Immature natural killer cell (primary cell): ENCODE results near the gene PAXIP1. TPM values are rescaled to one million over a fixed set of nuclear protein-coding genes. Genes with fewer than 3 reads are reported as not detected.
A peak's percentile ranks its signal among the peaks of the same experiment; 100 is the strongest.

Source experiments
- DNase-seq, 3 donors: peaks; one replicate each; pipeline ENCODE4 v3.0.0; 2022; ENCODE audit warnings: mixed read lengths in 1 of 3
- H3K27ac Mint-ChIP-seq, 6 donors: one replicate each; pipeline ENCODE4 v1.8.0; 2020; ENCODE audit warnings: mixed read lengths in 6 of 6, mild to moderate bottlenecking in 5 of 6, inconsistent platforms in 4 of 6, moderate library complexity in 3 of 6
- H3K27me3 Mint-ChIP-seq, 3 donors: one replicate each; pipeline ENCODE4 v1.8.0; 2020 to 2021; ENCODE audit warnings: low read depth in 3 of 3, mild to moderate bottlenecking in 3 of 3, mixed read lengths in 3 of 3, moderate library complexity in 3 of 3, inconsistent platforms in 1 of 3
- H3K36me3 Mint-ChIP-seq, 3 donors: one replicate each; pipeline ENCODE4 v1.8.0; 2020; ENCODE audit warnings: mixed read lengths in 3 of 3, inconsistent platforms in 2 of 3, mild to moderate bottlenecking in 2 of 3
- H3K4me1 Mint-ChIP-seq, 2 donors: one replicate each; pipeline ENCODE4 v1.8.0; 2020; ENCODE audit warnings: inconsistent platforms in 2 of 2, mild to moderate bottlenecking in 2 of 2, mixed read lengths in 2 of 2, moderate library complexity in 1 of 2
- H3K4me3 Mint-ChIP-seq, 5 donors: one replicate each; pipeline ENCODE4 v1.8.0; 2020; ENCODE audit warnings: mild to moderate bottlenecking in 5 of 5, mixed read lengths in 5 of 5, inconsistent platforms in 3 of 5, moderate library complexity in 3 of 5
- H3K9me3 Mint-ChIP-seq, 6 donors: one replicate each; pipeline ENCODE4 v1.8.0; 2020; ENCODE audit warnings: mild to moderate bottlenecking in 6 of 6, mixed read lengths in 6 of 6, inconsistent platforms in 4 of 6, moderate library complexity in 3 of 6
- polyA plus RNA-seq, 3 donors: library from polyadenylated mRNA; unstranded; fragments of 300-500 nt; fragmentation: Illumina TruSeq; gene quantifications; one replicate each; pipeline ENCODE4 v1.2.3, GENCODE V29; 2021

The PAXIP1 gene
- polyA plus RNA-seq, 3 donors from 2014 or later, result 0.12 to 2.4 (median 0.67) TPM

DNA sequence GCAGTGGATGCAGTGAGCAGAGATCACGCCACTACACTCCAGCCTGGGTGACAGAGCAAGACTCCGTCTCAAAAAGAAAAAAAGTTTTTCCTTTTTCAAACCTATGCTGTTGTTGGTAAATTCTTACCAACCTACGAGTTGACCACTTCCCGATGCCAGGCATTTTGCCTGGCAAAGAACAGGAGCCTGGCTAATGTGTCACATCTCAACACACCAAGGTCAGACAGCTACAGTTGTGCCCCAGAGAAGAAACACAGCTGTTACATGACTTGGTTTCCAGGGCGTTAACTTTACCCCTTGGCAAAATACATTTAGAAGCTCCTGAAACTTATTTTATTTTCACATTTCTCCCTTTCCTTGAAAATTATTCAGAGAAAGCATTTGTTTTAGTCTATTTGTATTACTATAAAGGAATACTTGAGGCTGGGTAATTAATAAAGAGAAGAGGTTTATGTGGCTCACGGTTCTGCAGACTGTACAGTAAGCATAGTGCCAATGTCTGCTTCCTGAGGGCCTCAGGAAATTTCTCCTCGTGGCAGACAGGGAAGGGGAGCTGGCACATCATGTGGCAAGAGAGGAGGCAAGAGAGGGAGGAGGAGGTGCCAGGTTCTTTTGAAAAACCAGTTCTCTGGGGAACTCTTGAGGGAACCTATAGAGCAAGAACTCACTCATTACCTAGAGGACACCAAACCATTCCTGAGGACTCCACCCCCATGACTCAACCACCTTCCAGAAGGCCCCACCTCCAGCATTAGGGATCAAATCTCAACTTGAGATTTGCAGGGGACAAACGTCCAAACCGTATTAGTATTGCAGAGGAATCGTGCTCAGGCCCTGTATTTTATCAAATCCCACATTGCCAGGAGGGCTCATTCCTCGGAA lies 83.3 kb downstream of the PAXIP1 start:
- Mint-ChIP-seq H3K9me3 (no peaks in the 10 kb centered on the region), H3K36me3 (no peaks in the 10 kb centered on the region), H3K4me3 (no peak overlapping the region), H3K4me1 (peaks cover 0 to 3% of the 10 kb centered on the region in 2 donors), H3K27ac (no peak overlapping the region), H3K27me3 (peaks cover 3 to 11% (median 4%) of the 10 kb centered on the region in 3 donors)
- no peak for DNase-seq

DNA sequence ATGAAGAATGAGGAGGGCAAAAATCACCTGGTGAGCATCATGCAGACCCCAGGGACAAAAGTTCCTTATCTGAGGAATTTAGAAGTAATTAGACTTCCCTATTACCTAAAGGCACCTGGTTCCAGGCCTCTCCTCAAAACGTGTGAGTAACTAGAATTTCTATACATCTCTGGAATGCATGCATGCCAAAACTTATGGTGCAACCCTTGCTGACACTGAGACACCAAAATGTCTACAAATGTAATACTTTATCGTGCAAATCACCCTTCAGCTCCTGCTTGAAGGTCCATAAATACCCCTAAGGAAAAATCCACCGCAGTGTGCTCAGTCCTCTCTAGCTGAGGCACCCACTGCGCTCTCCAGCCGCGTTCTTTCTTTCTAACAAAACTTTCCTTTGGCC lies 84.2 kb downstream of the PAXIP1 start:
- Mint-ChIP-seq H3K9me3 (no peaks in the 10 kb centered on the region), H3K27me3 (peaks cover 4 to 11% (median 6%) of the 10 kb centered on the region in 3 donors), H3K4me1 (peaks cover 4 to 6% of the 10 kb centered on the region in 2 donors), H3K4me3 (no peak overlapping the region), H3K36me3 (no peaks in the 10 kb centered on the region), H3K27ac (no peak overlapping the region)
- DNase-seq, result no peak

DNA sequence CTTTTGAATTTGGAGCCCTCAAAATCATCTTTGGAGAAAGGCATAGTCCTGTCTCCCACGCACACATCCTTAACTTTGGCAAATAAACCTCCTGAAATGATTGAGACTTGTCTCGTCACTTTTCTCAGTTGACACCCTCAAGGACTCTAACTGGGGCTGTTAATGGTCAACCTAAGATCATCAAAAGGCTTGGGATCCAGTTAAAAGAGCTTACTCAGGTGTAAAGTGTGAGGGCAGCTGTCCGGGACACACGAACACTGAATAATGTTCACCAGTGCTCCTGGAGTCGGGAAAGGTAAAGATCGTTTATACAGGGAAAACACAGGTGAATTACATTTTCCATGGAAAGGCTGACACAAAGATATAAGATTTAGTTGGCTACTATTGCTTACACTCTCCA lies 84.7 kb downstream of the PAXIP1 start:
- Mint-ChIP-seq H3K27ac (no peak overlapping the region), H3K4me3 (no peak overlapping the region), H3K27me3 (peaks cover 5 to 11% (median 7%) of the 10 kb centered on the region in 3 donors), H3K36me3 (no peaks in the 10 kb centered on the region), H3K4me1 (peaks cover 5 to 6% of the 10 kb centered on the region in 2 donors), H3K9me3 (no peaks in the 10 kb centered on the region)
- DNase-seq, result no peak

DNA sequence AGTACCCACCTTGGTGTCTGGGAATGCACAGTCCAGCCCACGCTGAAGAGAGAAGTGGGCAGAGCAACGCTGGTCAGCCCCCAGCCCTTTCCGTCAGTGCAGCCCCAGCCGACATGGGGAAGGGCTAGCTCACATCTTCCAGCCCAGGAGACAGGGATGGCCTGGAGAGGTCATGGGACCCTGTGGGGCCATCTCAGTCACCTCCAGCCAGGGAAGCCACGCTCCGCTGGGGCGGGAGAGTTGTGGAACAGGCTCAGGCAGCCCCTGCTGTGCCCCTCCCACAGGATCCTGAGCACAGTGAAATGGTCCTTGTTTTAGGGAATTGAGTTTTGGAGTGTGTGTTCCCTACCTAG lies 85.1 kb downstream of the PAXIP1 start:
- H3K4me3 Mint-ChIP-seq, result no peak overlapping the region
- no peaks in the 10 kb centered on the region for H3K36me3 Mint-ChIP-seq
- no peak for DNase-seq
- H3K9me3 Mint-ChIP-seq, result no peaks in the 10 kb centered on the region
- H3K4me1 Mint-ChIP-seq, result peaks cover 5 to 6% of the 10 kb centered on the region in 2 donors
- no peak overlapping the region for H3K27ac Mint-ChIP-seq
- H3K27me3 Mint-ChIP-seq, result peaks cover 5 to 11% (median 8%) of the 10 kb centered on the region in 3 donors

DNA sequence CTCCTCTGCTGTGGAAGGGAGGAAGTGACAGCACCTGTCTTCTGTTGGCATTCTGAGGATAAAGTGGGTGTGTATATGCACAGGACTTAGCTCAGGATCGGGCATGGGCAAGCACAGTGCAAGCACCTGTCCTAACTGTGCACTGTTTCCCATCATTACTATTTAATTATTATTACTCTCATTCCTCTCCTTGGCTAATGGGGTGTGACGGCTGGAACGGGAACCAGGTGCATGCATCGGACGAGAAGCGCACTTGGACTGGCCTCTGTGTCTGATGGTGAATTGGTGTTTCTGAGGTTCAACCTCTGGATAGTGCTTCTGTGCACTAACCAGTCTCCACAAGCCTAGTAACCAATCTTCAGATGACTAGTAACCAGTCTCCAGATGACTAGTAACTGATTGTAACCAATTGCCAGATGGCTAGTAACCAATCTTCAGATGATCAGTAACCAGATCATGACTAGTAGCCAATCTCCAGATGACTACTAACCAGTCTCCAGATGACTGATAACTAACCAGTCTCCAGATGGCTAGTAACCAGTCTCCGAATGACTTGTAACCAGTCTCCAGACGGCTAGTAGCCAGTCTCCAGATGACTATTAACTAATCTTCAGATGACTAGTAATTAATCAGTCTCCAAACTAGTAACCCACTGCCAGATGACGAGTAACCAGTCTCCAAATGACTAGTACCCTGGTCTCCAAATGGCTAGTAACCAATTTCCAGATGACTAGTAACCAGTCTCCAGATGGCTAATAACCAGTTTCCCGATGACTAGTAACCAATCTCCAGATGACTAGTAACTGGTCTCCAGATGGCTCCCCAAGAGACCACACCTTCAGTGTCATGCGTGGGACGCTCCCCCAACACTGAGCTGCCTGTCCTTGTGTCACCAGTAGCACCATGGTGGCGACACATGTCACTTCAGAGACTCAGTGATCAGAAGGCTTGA lies 85.8 kb downstream of the PAXIP1 start:
- H3K27me3 Mint-ChIP-seq, result peaks cover 7 to 11% (median 9%) of the 10 kb centered on the region in 3 donors
- H3K27ac Mint-ChIP-seq, result no peak overlapping the region
- peaks cover 5 to 6% of the 10 kb centered on the region in 2 donors for H3K4me1 Mint-ChIP-seq
- no peaks in the 10 kb centered on the region for H3K9me3 Mint-ChIP-seq
- H3K36me3 Mint-ChIP-seq, result no peaks in the 10 kb centered on the region
- DNase-seq, result no peak
- H3K4me3 Mint-ChIP-seq, result no peak overlapping the region

DNA sequence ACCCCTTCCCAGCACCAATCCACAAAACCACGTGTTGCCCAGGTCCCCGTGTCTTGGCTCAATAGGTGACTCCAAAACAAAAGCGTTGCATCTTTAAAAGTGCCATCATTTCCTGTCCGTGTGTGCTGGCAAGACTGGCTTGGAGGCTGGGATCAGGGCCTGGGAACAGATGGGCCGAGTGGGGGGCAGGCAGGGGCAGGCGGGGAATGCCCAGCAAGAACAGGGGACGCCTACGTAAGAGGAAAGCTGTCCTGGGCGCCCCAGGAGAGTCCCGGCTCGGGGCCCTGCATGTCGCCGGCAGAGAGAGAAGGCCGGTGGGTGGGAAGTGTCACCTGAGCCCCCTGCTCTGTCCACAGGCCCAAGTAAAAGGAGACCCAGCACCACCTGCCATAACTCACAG lies 86.5 kb downstream of the PAXIP1 start:
- Mint-ChIP-seq H3K36me3 (no peaks in the 10 kb centered on the region), H3K4me1 (peaks cover 5 to 6% of the 10 kb centered on the region in 2 donors), H3K27me3 (peaks cover 8 to 11% (median 9%) of the 10 kb centered on the region in 3 donors), H3K4me3 (no peak overlapping the region), H3K27ac (no peak overlapping the region), H3K9me3 (no peaks in the 10 kb centered on the region)
- no peak for DNase-seq

DNA sequence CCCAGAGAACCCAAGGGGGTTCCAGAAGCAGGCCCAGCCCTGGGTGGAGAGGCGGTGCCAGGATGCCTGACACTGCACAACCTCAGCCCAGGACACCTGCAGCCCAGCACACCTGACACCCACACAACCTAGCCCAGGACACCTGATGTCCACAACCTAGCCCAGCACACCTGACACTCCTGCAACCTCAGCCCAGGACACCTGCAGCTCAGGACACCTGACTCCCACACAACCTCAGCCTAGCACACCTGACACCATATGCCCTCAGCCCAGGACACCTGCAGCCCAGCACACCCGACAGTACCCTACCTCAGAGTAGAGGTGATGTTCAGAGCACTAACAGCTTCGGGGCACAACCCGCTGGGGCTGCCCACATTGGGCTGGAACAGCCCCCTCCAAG lies 87.3 kb downstream of the PAXIP1 start:
- H3K27ac Mint-ChIP-seq, result no peak overlapping the region
- H3K27me3 Mint-ChIP-seq, result peaks cover 8 to 11% (median 11%) of the 10 kb centered on the region in 3 donors
- no peak for DNase-seq
- no peaks in the 10 kb centered on the region for H3K36me3 Mint-ChIP-seq
- peak overlapping the region in 3 of 5 donors; percentile 33 to 51 (median 38) for H3K4me3 Mint-ChIP-seq
- H3K4me1 Mint-ChIP-seq, result peaks cover 5 to 6% of the 10 kb centered on the region in 2 donors
- no peaks in the 10 kb centered on the region for H3K9me3 Mint-ChIP-seq

DNA sequence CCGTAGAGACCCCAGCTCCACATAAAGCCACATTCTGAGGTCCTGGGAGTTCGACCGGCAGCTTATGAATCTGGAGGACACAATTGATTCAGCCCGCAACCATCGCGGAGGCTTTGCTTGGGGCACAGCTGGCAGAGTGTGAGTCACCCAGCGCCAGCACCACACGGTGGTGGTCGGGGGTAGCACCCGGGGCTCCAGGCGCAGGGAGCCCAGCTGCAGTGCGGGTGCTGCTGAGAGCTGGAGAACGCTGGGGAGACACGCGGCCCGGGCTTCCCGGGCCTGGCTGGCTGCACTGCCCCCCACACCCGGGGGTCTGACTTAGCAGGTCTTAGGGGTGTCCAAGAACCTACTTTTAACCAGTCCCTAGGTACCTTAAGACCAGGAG lies 87.9 kb downstream of the PAXIP1 start:
- Mint-ChIP-seq H3K36me3 (no peaks in the 10 kb centered on the region), H3K27me3 (peaks cover 8 to 11% (median 11%) of the 10 kb centered on the region in 3 donors), H3K4me1 (peaks cover 5 to 6% of the 10 kb centered on the region in 2 donors), H3K27ac (no peak overlapping the region), H3K4me3 (peak overlapping the region; percentile 15 to 74 (median 50)), H3K9me3 (no peaks in the 10 kb centered on the region)
- DNase-seq, result no peak

DNA sequence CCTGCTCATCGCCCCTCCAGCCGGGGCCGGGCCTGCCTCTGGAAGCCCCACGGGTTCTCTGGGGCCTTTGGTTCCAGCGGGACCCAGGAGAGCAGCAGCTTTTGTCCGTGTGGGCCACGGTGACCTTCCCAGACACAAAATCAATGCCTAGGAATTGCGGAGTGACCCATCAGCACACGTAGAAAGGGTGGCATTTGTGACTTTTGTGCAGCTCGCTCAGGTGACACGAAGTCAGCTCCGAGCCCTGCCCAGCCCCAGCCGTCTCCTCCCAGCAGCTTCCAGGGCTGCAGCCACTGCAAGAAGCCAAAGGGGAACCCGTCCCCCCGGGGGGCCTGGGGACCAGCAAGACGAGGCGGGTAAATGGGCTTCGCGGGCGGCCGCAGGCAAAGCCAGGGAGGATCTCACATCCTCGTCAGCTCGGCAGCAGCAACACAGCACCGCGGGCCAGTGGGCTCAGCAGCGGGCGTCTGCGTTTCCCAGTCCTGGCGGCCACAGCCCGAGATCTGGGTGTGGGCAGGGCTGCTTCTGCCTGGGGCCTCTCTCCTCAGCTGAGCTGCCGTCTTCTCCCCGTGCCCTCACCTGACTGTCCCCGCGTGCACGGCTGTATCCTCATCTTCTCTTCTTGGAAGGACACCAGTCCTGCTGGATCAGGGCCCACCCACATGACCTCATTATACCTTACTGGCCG lies 88.5 kb downstream of the PAXIP1 start:
- DNase-seq, result no peak
- no peak overlapping the region for H3K27ac Mint-ChIP-seq

DNA sequence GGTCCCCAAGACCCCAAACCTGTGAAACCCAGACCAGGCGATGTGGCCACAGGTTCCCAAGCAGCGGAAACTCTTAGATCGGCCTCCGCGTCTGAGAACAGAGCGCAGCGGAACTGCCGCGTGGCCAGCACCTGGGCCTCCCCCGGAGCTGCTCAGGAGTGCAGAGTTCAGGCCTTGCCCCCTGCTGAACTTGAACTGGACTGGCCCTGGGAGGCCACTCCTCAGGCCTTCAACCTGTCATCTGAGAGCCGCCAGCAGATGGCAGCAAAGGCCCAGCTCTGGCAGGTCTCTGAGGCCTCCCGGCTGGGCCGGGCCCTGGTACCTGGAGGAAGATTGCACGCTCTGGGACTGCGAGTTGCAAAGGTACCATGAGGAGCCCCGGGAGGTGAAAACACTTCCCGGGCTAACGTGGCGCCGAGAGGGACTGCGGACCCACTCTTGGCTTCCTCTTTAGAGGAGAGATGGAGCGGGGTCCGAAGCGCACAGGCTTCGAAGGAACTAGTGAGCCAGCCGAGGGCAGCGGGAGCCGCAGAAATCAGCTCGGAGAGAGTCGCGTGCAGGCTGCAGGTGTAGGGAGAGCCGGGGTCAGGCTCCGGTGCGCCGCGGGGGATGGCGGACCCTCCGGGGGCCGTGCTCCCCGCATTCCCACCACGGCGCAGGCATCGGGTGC lies 89.2 kb downstream of the PAXIP1 start:
- DNase-seq, result peak; percentile 79 to 81 (median 79)
- no peaks in the 10 kb centered on the region for H3K9me3 Mint-ChIP-seq
- peaks cover 5 to 6% of the 10 kb centered on the region in 2 donors for H3K4me1 Mint-ChIP-seq
- H3K27me3 Mint-ChIP-seq, result peaks cover 9 to 19% (median 11%) of the 10 kb centered on the region in 3 donors
- peak overlapping the region in 3 of 6 donors; percentile 10 to 45 (median 40) for H3K27ac Mint-ChIP-seq
- H3K4me3 Mint-ChIP-seq, result peak overlapping the region; percentile 82 to 94 (median 88)
- H3K36me3 Mint-ChIP-seq, result no peaks in the 10 kb centered on the region

More for the DNA sequence above, 88.5 kb downstream of the PAXIP1 start:
- H3K27me3 Mint-ChIP-seq, result peaks cover 8 to 16% (median 11%) of the 10 kb centered on the region in 3 donors
- peaks cover 5 to 6% of the 10 kb centered on the region in 2 donors for H3K4me1 Mint-ChIP-seq
- H3K4me3 Mint-ChIP-seq, result peak overlapping the region; percentile 15 to 74 (median 50)
- no peaks in the 10 kb centered on the region for H3K36me3 Mint-ChIP-seq
- no peaks in the 10 kb centered on the region for H3K9me3 Mint-ChIP-seq

DNA sequence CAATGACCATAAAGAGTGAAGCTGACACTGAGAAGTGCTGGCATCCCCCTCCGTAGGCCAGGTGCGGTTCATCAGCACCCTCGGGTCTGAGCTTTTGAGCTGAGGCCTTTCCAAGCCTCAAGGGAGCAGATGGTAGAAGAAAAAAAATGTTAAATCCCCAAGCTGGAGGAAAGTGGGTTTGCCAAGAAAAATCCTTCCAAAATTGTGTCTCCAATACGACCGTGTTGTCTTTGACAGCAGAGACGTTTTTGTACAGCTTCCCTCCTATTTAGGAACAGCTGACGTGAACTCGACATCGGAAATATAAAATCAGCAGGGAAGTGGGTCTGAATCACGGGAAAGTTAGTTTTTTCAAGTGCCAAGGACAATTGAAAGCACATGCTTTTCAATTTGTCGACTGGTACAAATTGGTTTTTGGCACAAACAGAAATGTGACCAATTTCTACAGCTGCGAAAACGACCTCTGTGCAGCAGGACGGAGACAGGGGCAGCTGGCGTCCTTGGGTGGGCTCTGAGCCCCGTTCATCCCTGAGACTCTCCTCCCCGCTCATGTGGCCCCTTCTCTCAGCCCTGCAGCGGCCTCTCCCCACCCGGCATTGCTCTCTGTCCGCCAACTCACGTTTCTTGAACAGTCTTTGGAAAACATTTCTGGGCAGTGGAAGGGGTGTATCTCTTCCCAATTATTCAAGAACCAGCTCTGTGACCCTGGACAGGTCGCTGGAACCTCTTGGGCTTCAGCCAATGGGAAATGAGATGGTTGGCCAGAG lies 89.9 kb downstream of the PAXIP1 start:
- Mint-ChIP-seq H3K27ac (no peak overlapping the region), H3K4me1 (peaks cover 8 to 11% of the 10 kb centered on the region in 2 donors), H3K36me3 (no peaks in the 10 kb centered on the region), H3K4me3 (peak overlapping the region in 1 of 5 donors; percentile 54), H3K9me3 (no peaks in the 10 kb centered on the region), H3K27me3 (peaks cover 9 to 18% (median 11%) of the 10 kb centered on the region in 3 donors)
- no peak for DNase-seq

DNA sequence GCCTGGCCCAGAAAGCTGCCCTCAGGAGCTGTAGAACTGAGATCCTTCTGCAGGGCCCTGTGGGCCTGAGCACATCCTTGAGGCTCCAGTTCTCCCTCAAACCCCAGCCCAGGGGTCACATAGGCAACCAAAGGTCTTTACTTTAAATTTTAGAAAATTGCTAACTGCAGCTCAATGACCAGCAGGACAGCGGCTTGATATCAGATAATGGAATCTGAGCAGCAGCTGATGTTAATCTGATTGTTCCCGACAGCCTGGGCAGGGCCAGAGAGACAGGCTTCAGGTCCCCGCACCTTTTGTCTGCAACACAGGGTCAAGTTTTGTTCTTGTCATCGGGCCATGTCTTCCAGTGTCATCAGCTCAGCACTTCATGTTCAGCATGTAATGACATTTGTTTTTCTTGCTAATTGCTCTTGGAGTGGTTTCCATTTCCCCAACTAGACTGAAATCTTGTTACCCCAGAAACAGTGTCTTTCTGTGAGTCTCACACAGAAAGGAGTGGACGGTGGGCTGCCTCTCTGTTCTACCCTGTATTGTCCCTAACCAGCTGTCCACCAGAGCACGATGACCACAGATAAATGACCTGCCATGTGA lies 91.0 kb downstream of the PAXIP1 start:
- Mint-ChIP-seq H3K4me3 (no peak overlapping the region), H3K4me1 (peaks cover 10 to 13% of the 10 kb centered on the region in 2 donors), H3K27me3 (peaks cover 9 to 18% (median 9%) of the 10 kb centered on the region in 3 donors), H3K27ac (no peak overlapping the region), H3K9me3 (no peaks in the 10 kb centered on the region), H3K36me3 (no peaks in the 10 kb centered on the region)
- DNase-seq, result no peak
